Neural cell (in vitro differentiated cells): ENCODE data around the gene NDUFB11. TPM values are rescaled to one million over a fixed set of nuclear protein-coding genes. Genes with fewer than 3 reads are reported as not detected.

Source experiments
- H2AFZ ChIP-seq: fragments of 200-600, 300-800 bp; sonication (generic), shearing (Covaris generic); 2 replicates; pipeline ENCODE4 v1.6.0; 2014; ENCODE audit warnings: low read depth, mild to moderate bottlenecking, antibody characterized with exemption, low read length, moderate library complexity
- H3F3A ChIP-seq: fragments of 200-600 bp; shearing (Covaris generic); 2 replicates; pipeline ENCODE4 v1.6.1; 2016; ENCODE audit warnings: mild to moderate bottlenecking, moderate library complexity, mixed read lengths, antibody characterized with exemption, low read length; ENCODE audit not compliant: insufficient read depth, poor library complexity, severe bottlenecking
- H3K27ac ChIP-seq: fragments of 200-600, 300-800 bp; sonication (generic), shearing (Covaris generic); 2 replicates; pipeline ENCODE4 v1.5.1; 2014; ENCODE audit warnings: mild to moderate bottlenecking, low read length, moderate library complexity
- H3K27me3 ChIP-seq: fragments of 300-800, 200-600 bp; sonication (generic), shearing (Covaris generic); 2 replicates; pipeline ENCODE4 v1.6.0; 2014; ENCODE audit warnings: mild to moderate bottlenecking, low read depth, low read length, moderate library complexity; ENCODE audit not compliant: insufficient read depth
- H3K36me3 ChIP-seq: fragments of 300-800, 200-600 bp; sonication (generic), shearing (Covaris generic); 2 replicates; pipeline ENCODE4 v1.5.1; 2014; ENCODE audit warnings: mild to moderate bottlenecking, antibody characterized with exemption, low read length, moderate library complexity; ENCODE audit not compliant: insufficient read depth
- H3K4me2 ChIP-seq: fragments of 300-800, 200-600 bp; sonication (generic), shearing (Covaris generic); 2 replicates; pipeline ENCODE4 v1.6.0; 2014; ENCODE audit warnings: mild to moderate bottlenecking, low read length
- H3K4me3 ChIP-seq: fragments of 300-800, 200-600 bp; sonication (generic), shearing (Covaris generic); 2 replicates; pipeline ENCODE4 v1.5.1; 2014; ENCODE audit warnings: mild to moderate bottlenecking, low read length, moderate library complexity
- H3K79me2 ChIP-seq: fragments of 200-600 bp; shearing (Covaris generic); replicated peaks from 2 replicates; pipeline ENCODE4 v1.6.0; 2014; ENCODE audit warnings: mild to moderate bottlenecking, low read length, moderate library complexity; ENCODE audit not compliant: insufficient read depth
- H3K9ac ChIP-seq: fragments of 300-800, 200-600 bp; sonication (generic), shearing (Covaris generic); 2 replicates; pipeline ENCODE4 v1.6.1; 2016; ENCODE audit warnings: mild to moderate bottlenecking, low read length, mixed read lengths
- H3K9me2 ChIP-seq: fragments of 200-600 bp; shearing (Covaris generic); 2 replicates; pipeline ENCODE4 v1.6.1; 2016; ENCODE audit warnings: mild to moderate bottlenecking, low read length, mixed read lengths; ENCODE audit not compliant: insufficient read depth
- H3K9me3 ChIP-seq: fragments of 200-600, 300-800 bp; sonication (generic), shearing (Covaris generic); 2 replicates; pipeline ENCODE4 v1.6.1; 2016; ENCODE audit warnings: mild to moderate bottlenecking, mixed run types, low read length, moderate library complexity, mixed read lengths
- H4K20me1 ChIP-seq: fragments of 200-600 bp; shearing (Covaris generic); 2 replicates; pipeline ENCODE4 v1.6.1; 2016; ENCODE audit warnings: mild to moderate bottlenecking, mixed run types; ENCODE audit not compliant: insufficient read depth
- EP300 ChIP-seq: fragments of 450-650 bp; conservative IDR thresholded peaks from 2 replicates; pipeline ENCODE4 v1.6.1; 2014; ENCODE audit warnings: antibody characterized with exemption, mild to moderate bottlenecking, moderate library complexity; ENCODE audit not compliant: poor library complexity, severe bottlenecking
- EZH2 ChIP-seq: fragments of 200-600, 300-800 bp; shearing (Covaris generic), sonication (generic); IDR thresholded peaks from 2 replicates; pipeline ENCODE4 v1.6.1; 2014; ENCODE audit warnings: antibody characterized with exemption, low read length, borderline replicate concordance, mild to moderate bottlenecking; ENCODE audit not compliant: insufficient read depth, poor library complexity, severe bottlenecking
- MXI1 ChIP-seq: fragments of 450-650 bp; conservative IDR thresholded peaks from 2 replicates; pipeline ENCODE4 v1.6.1; 2014; ENCODE audit warnings: antibody characterized with exemption, mild to moderate bottlenecking; ENCODE audit not compliant: poor library complexity, severe bottlenecking
- POLR2AphosphoS5 ChIP-seq: IDR thresholded peaks from 2 replicates; pipeline ENCODE4 v1.6.1; 2012
- RAD21 ChIP-seq: fragments of 450-650 bp; conservative IDR thresholded peaks from 2 replicates; pipeline ENCODE4 v1.6.1; 2014; ENCODE audit warnings: antibody characterized with exemption, mild to moderate bottlenecking, moderate library complexity
- SMC3 ChIP-seq: fragments of 450-650 bp; conservative IDR thresholded peaks from 2 replicates; pipeline ENCODE4 v1.6.1; 2014; ENCODE audit warnings: antibody characterized with exemption, mild to moderate bottlenecking, moderate library complexity; ENCODE audit not compliant: poor library complexity
- TAF1 ChIP-seq: IDR thresholded peaks from 2 replicates; pipeline ENCODE4 v1.6.1; 2012; ENCODE audit warnings: low read depth
- polyA plus RNA-seq: library from polyadenylated mRNA; depleted of rRNA; stranded (reverse); fragments of >200 nt; gene quantifications from 2 replicates; pipeline ENCODE4 v1.2.3, GENCODE V29; 2014
- TF ChIP-seq, protein P1 (sequence below): IDR thresholded peaks from 2 replicates; pipeline ENCODE4 v1.6.1; 2012; ENCODE audit warnings: borderline replicate concordance
- TF ChIP-seq, protein P2 (sequence below): fragments of 450-650 bp; IDR thresholded peaks from 2 replicates; pipeline ENCODE4 v1.5.1; 2014; ENCODE audit warnings: antibody characterized with exemption, mild to moderate bottlenecking, moderate library complexity; ENCODE audit not compliant: poor library complexity, severe bottlenecking

The NDUFB11 gene
- polyA plus RNA-seq, 1 donor from 2014 or later = 184 TPM

DNA sequence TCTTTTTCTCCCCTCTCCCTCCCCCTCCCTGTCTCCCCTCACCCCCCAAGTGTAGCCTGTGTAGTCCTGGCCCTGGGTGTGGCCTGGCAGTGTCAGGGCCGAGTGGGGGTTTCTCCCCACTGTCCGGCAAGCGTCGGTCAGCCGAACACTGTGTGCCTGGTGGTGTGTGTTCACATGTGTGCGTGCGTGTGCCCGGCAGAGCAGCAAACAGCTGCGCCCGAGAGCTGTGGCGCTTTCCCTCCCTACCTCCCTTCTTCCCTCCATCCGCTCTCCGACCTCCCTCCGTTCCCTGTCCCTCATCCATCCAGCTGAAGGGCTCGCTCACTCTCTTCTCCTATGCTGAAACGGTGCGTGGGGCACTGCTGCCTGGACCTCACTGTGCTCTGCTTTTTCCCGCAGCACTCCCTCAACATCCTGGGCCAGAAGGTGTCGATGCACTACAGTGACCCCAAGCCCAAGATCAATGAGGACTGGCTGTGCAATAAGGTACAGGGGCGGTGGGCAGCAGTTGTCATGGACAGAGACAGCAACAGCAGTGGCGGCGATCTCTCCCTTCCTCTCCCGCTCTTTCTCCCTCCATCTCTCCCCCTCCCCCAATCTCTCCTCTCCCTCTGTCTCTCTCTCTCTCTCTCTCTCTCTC lies 31.7 kb upstream of the NDUFB11 start:
- no peaks in the 10 kb centered on the region for H3K27me3 ChIP-seq

DNA sequence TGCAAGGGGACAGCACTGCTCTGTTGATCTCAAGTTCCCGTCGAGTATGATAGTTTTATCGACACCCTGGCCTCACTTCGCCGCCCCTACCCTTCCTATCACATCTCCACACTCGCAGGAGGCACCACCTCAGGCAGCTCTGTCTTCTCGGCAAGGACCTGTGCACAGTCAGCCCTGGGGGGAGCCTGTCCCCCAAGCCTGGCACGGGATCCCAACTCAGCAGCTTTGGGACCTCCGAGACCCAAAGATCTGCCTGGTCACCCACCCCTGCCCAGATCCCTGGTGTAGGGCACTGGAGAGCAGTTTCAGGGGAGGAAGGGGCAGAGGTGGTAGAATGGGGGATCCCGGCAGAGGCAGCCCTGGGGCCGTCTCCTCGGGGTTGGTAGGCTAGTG lies 31.1 kb upstream of the NDUFB11 start:
- Histone ChIP-seq H3F3A (no peaks in the 10 kb centered on the region), H3K9me3 (no peaks in the 10 kb centered on the region), H3K4me3 (no peak overlapping the region), H3K79me2 (no peaks in the 10 kb centered on the region), H3K36me3 (no peaks in the 10 kb centered on the region), H3K4me2 (no peak overlapping the region), H4K20me1 (no peaks in the 10 kb centered on the region), H3K27ac (no peak overlapping the region), H2AFZ (no peak overlapping the region), H3K27me3 (no peaks in the 10 kb centered on the region), H3K9ac (no peak overlapping the region), H3K9me2 (no peaks in the 10 kb centered on the region)
- TF ChIP-seq POLR2AphosphoS5 = no peak
- TF ChIP-seq MXI1 = no peak
- no peak for TF ChIP-seq RAD21
- no peak for TF ChIP-seq SMC3
- TF ChIP-seq EP300 = no peak
- no peak for TF ChIP-seq EZH2
- TF ChIP-seq, protein P1, sequence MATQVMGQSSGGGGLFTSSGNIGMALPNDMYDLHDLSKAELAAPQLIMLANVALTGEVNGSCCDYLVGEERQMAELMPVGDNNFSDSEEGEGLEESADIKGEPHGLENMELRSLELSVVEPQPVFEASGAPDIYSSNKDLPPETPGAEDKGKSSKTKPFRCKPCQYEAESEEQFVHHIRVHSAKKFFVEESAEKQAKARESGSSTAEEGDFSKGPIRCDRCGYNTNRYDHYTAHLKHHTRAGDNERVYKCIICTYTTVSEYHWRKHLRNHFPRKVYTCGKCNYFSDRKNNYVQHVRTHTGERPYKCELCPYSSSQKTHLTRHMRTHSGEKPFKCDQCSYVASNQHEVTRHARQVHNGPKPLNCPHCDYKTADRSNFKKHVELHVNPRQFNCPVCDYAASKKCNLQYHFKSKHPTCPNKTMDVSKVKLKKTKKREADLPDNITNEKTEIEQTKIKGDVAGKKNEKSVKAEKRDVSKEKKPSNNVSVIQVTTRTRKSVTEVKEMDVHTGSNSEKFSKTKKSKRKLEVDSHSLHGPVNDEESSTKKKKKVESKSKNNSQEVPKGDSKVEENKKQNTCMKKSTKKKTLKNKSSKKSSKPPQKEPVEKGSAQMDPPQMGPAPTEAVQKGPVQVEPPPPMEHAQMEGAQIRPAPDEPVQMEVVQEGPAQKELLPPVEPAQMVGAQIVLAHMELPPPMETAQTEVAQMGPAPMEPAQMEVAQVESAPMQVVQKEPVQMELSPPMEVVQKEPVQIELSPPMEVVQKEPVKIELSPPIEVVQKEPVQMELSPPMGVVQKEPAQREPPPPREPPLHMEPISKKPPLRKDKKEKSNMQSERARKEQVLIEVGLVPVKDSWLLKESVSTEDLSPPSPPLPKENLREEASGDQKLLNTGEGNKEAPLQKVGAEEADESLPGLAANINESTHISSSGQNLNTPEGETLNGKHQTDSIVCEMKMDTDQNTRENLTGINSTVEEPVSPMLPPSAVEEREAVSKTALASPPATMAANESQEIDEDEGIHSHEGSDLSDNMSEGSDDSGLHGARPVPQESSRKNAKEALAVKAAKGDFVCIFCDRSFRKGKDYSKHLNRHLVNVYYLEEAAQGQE = no peak
- TF ChIP-seq TAF1 = no peak
- TF ChIP-seq, protein P2, sequence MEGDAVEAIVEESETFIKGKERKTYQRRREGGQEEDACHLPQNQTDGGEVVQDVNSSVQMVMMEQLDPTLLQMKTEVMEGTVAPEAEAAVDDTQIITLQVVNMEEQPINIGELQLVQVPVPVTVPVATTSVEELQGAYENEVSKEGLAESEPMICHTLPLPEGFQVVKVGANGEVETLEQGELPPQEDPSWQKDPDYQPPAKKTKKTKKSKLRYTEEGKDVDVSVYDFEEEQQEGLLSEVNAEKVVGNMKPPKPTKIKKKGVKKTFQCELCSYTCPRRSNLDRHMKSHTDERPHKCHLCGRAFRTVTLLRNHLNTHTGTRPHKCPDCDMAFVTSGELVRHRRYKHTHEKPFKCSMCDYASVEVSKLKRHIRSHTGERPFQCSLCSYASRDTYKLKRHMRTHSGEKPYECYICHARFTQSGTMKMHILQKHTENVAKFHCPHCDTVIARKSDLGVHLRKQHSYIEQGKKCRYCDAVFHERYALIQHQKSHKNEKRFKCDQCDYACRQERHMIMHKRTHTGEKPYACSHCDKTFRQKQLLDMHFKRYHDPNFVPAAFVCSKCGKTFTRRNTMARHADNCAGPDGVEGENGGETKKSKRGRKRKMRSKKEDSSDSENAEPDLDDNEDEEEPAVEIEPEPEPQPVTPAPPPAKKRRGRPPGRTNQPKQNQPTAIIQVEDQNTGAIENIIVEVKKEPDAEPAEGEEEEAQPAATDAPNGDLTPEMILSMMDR = no peak

More for the DNA sequence above, 31.7 kb upstream of the NDUFB11 start:
- no peak overlapping the region for H3K4me2 ChIP-seq
- no peaks in the 10 kb centered on the region for H3K79me2 ChIP-seq
- no peaks in the 10 kb centered on the region for H3K9me2 ChIP-seq
- H3K9ac ChIP-seq = no peak overlapping the region
- no peak overlapping the region for H2AFZ ChIP-seq
- TF ChIP-seq SMC3 (no peak), EP300 (no peak), MXI1 (no peak), POLR2AphosphoS5 (no peak)
- H3K27ac ChIP-seq = no peak overlapping the region
- H3F3A ChIP-seq = no peaks in the 10 kb centered on the region
- H3K36me3 ChIP-seq = no peaks in the 10 kb centered on the region
- no peaks in the 10 kb centered on the region for H3K9me3 ChIP-seq
- no peak overlapping the region for H3K4me3 ChIP-seq
- no peaks in the 10 kb centered on the region for H4K20me1 ChIP-seq
